Sigmoid colon (tissue), 4 donors: ENCODE results near the gene FAM149A.

ENCODE experiments used
- EP300 ChIP-seq, 4 donors: sonication (generic); formaldehyde crosslinking; IDR thresholded peaks; one replicate each; pipeline ENCODE4 v1.6.1; 2017; ENCODE audit warnings: antibody characterized with exemption in 4 of 4
- POLR2A ChIP-seq, 2 donors: fragments of 450-650 bp; IDR thresholded peaks; one replicate each; pipeline ENCODE4 v1.6.1; 2016; ENCODE audit warnings: antibody characterized with exemption in 2 of 2, mild to moderate bottlenecking in 2 of 2, moderate library complexity in 2 of 2
- POLR2AphosphoS5 ChIP-seq, 4 donors: sonication (generic); formaldehyde crosslinking; IDR thresholded peaks; one replicate each; pipeline ENCODE4 v1.6.1; 2017; ENCODE audit warnings: antibody characterized with exemption in 4 of 4
- TF ChIP-seq, protein P1 (sequence below), 4 experiments: fragments of 450-650 bp in 3 of 4; fragments of 200-600 bp in 1 of 4; IDR thresholded peaks; one replicate each; pipeline ENCODE4 v1.5.1; 2016 to 2019; ENCODE audit warnings: antibody characterized with exemption in 4 of 4, mild to moderate bottlenecking in 3 of 4, moderate library complexity in 2 of 4

GRCh38 chr4:186188107-186188506 is 83.6 kb downstream of the FAM149A start:
- TF ChIP-seq, protein P1, sequence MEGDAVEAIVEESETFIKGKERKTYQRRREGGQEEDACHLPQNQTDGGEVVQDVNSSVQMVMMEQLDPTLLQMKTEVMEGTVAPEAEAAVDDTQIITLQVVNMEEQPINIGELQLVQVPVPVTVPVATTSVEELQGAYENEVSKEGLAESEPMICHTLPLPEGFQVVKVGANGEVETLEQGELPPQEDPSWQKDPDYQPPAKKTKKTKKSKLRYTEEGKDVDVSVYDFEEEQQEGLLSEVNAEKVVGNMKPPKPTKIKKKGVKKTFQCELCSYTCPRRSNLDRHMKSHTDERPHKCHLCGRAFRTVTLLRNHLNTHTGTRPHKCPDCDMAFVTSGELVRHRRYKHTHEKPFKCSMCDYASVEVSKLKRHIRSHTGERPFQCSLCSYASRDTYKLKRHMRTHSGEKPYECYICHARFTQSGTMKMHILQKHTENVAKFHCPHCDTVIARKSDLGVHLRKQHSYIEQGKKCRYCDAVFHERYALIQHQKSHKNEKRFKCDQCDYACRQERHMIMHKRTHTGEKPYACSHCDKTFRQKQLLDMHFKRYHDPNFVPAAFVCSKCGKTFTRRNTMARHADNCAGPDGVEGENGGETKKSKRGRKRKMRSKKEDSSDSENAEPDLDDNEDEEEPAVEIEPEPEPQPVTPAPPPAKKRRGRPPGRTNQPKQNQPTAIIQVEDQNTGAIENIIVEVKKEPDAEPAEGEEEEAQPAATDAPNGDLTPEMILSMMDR (IDR thresholded peaks at IDR 0.05): no peak
- no peak for TF ChIP-seq POLR2A (IDR thresholded peaks at IDR 0.05)
- TF ChIP-seq POLR2AphosphoS5 (IDR thresholded peaks at IDR 0.05): no peak
- TF ChIP-seq EP300 (IDR thresholded peaks at IDR 0.05): no peak
